Thyroid gland (tissue), 4 donors: ENCODE results near the gene ANKRD12.

ENCODE experiments used
- CTCF ChIP-seq, 6 experiments: fragments of 200-600 bp in 3 of 6; fragments of 450-650 bp in 3 of 6; sonication (generic) in 3 of 6; IDR thresholded peaks; one replicate each; pipeline ENCODE4 v1.5.1; 2016 to 2019; ENCODE audit warnings: antibody characterized with exemption in 6 of 6, mild to moderate bottlenecking in 2 of 6, inconsistent platforms in 1 of 6, moderate library complexity in 1 of 6
- POLR2A ChIP-seq, 2 donors: fragments of 450-650 bp; IDR thresholded peaks; one replicate each; pipeline ENCODE4 v1.6.1; 2017; ENCODE audit warnings: antibody characterized with exemption in 2 of 2, mild to moderate bottlenecking in 2 of 2, moderate library complexity in 1 of 2

DNA sequence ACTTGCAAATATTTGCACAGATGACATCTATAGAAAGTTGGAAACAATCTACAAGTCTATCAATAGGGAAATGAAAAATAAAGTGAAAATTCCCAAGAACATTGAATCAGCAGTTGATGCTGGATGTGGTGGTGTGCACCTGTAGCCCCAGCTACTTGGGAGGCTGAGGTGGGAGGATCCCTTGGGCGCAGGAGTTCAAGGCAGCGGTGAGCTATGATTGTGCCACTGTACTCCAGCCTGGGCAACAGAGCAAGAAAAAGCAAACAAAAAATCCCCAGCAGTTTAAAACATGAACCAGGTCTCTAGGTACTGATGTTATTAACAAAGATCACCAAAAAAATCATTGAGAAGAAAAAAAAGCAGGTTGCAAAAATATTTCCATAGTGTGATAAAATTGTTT lies 49.4 kb upstream of the ANKRD12 start:
- TF ChIP-seq CTCF (IDR thresholded peaks at IDR 0.05) = no peak
- no peak for TF ChIP-seq POLR2A (IDR thresholded peaks at IDR 0.05)
